H1 (cell line): Measurements from ENCODE around the gene ABL2. TPM values are rescaled to one million over a fixed set of nuclear protein-coding genes. Genes with fewer than 3 reads are reported as not detected.

Experiments
- CTCF ChIA-PET: fragments of 300-600 bp; sonication (Branson Sonifier 250); formaldehyde crosslinking; loops from one replicate; lab custom pipeline; 2021; ENCODE audit not compliant: partially characterized antibody; lab: Charles Lee
- POLR2A ChIA-PET: fragments of 300-600 bp; sonication (Branson Sonifier 250); formaldehyde crosslinking; loops from one replicate; lab custom pipeline; 2021; ENCODE audit warnings: inconsistent platforms; ENCODE audit not compliant: partially characterized antibody; lab: Charles Lee
- DNase-seq, 2 experiments: peaks; one replicate each; pipeline versions ENCODE4 v3.0.0 to v3.0.0-alpha.2; 2010 to 2022; ENCODE audit warnings: low spot score in 2 of 2, low read depth in 1 of 2, mixed read lengths in 1 of 2
- FAIRE-seq: peaks from 2 replicates; lab custom pipeline; 2011; peaks lifted over from hg19 to GRCh38; lab: Jason Lieb, UNC
- H2AFZ ChIP-seq: 2 replicates; pipeline ENCODE4 v1.8.1; 2012; ENCODE audit warnings: low read length, inconsistent platforms
- H2AK5ac ChIP-seq: 2 replicates; pipeline ENCODE4 v1.6.1; 2013; ENCODE audit warnings: low read depth, low read length
- H2BK120ac ChIP-seq: replicated peaks from 2 replicates; pipeline ENCODE3; 2013; ENCODE audit warnings: low read depth, low read length, inconsistent platforms
- H2BK12ac ChIP-seq: 2 replicates; pipeline ENCODE4 v1.6.1; 2013; ENCODE audit warnings: low read depth, low read length
- H2BK15ac ChIP-seq: 2 replicates; pipeline ENCODE4 v1.6.1; 2013; ENCODE audit warnings: low read length
- H2BK20ac ChIP-seq: 2 replicates; pipeline ENCODE4 v1.6.1; 2013; ENCODE audit warnings: low read length
- H2BK5ac ChIP-seq: 2 replicates; pipeline ENCODE4 v1.6.1; 2013; ENCODE audit warnings: low read depth, low read length
- H3K14ac ChIP-seq: 2 replicates; pipeline ENCODE4 v1.6.1; 2013; ENCODE audit warnings: inconsistent platforms; ENCODE audit not compliant: insufficient read length
- H3K18ac ChIP-seq: 2 replicates; pipeline ENCODE4 v1.6.1; 2013; ENCODE audit warnings: low read length; ENCODE audit errors: extremely low read depth
- H3K23ac ChIP-seq: 2 replicates; pipeline ENCODE4 v1.6.1; 2013; ENCODE audit warnings: inconsistent platforms; ENCODE audit not compliant: insufficient read length
- H3K23me2 ChIP-seq: 2 replicates; pipeline ENCODE4 v1.6.1; 2013; ENCODE audit warnings: low read depth, low read length
- H3K27ac ChIP-seq: 2 replicates; pipeline ENCODE4 v1.6.1; 2011; ENCODE audit warnings: low read depth, low read length, inconsistent platforms
- H3K27me3 ChIP-seq, 4 experiments: replicated peaks in 1 of 4; 1 replicate in 1 of 4; 2 replicates in 3 of 4; pipeline versions ENCODE4 v1.6.1 to v1.8.1; 2011 to 2013; ENCODE audit warnings: low read length in 3 of 4, mild to moderate bottlenecking in 3 of 4, inconsistent platforms in 2 of 4, mixed read lengths in 2 of 4, moderate library complexity in 1 of 4; ENCODE audit not compliant: control insufficient read depth in 3 of 4, insufficient read depth in 3 of 4; ENCODE audit errors: extremely low read depth in 1 of 4
- H3K36me3 ChIP-seq, 4 experiments: 2 replicates each; pipeline versions ENCODE4 v1.6.1 to v1.8.1; 2011 to 2013; ENCODE audit warnings: mild to moderate bottlenecking in 4 of 4, low read length in 3 of 4, moderate library complexity in 2 of 4, control low read depth in 1 of 4, inconsistent platforms in 1 of 4; ENCODE audit not compliant: insufficient read depth in 4 of 4, control insufficient read depth in 2 of 4
- H3K4ac ChIP-seq: replicated peaks from 2 replicates; pipeline ENCODE3; 2013; ENCODE audit warnings: low read length, low read depth, mixed read lengths, inconsistent platforms; ENCODE audit not compliant: insufficient read length
- H3K4me1 ChIP-seq, 4 experiments: replicated peaks in 1 of 4; 1 replicate in 1 of 4; 2 replicates in 3 of 4; pipeline versions ENCODE4 v1.6.1 to v1.8.1; 2011 to 2013; ENCODE audit warnings: low read length in 3 of 4, inconsistent platforms in 2 of 4, mixed read lengths in 1 of 4; ENCODE audit not compliant: insufficient read depth in 4 of 4, control insufficient read depth in 3 of 4
- H3K4me2 ChIP-seq, 2 experiments: 2 replicates each; pipeline versions ENCODE4 v1.6.1 to v1.8.1; 2011 to 2013; ENCODE audit warnings: low read depth in 2 of 2, low read length in 2 of 2, control low read depth in 1 of 2, inconsistent platforms in 1 of 2, mild to moderate bottlenecking in 1 of 2; ENCODE audit not compliant: insufficient read depth in 1 of 2
- H3K4me3 ChIP-seq, 4 experiments: fragments of 200-600, 300-600 bp in 1 of 4; sonication (generic), shearing (Covaris generic), sonication (Bioruptor Twin) in 1 of 4; 2 replicates each; pipeline versions ENCODE4 v1.5.1 to v1.8.1; 2011 to 2016; ENCODE audit warnings: low read length in 4 of 4, low read depth in 3 of 4, control low read depth in 2 of 4, inconsistent platforms in 2 of 4, mild to moderate bottlenecking in 2 of 4, mixed read lengths in 1 of 4, moderate library complexity in 1 of 4; ENCODE audit not compliant: insufficient read depth in 2 of 4; ENCODE audit errors: extremely low read depth in 1 of 4
- H3K56ac ChIP-seq: replicated peaks from 2 replicates; pipeline ENCODE3; 2013; ENCODE audit warnings: low read depth, mild to moderate bottlenecking, mixed read lengths, low read length, inconsistent platforms; ENCODE audit not compliant: insufficient read length
- H3K79me1 ChIP-seq: 2 replicates; pipeline ENCODE4 v1.6.1; 2013; ENCODE audit warnings: low read depth, low read length, control low read depth
- H3K79me2 ChIP-seq, 2 experiments: 2 replicates each; pipeline versions ENCODE4 v1.6.1 to v1.8.1; 2012 to 2013; ENCODE audit warnings: low read length in 2 of 2, mild to moderate bottlenecking in 2 of 2, inconsistent platforms in 1 of 2; ENCODE audit not compliant: insufficient read depth in 2 of 2, control insufficient read depth in 1 of 2
- H3K9ac ChIP-seq, 4 experiments: replicated peaks in 1 of 4; 1 replicate in 1 of 4; 2 replicates in 3 of 4; pipeline versions ENCODE4 v1.6.1 to v1.8.1; 2011 to 2013; ENCODE audit warnings: low read depth in 3 of 4, low read length in 3 of 4, control low read depth in 2 of 4, mild to moderate bottlenecking in 2 of 4, moderate library complexity in 2 of 4, inconsistent platforms in 1 of 4; ENCODE audit errors: extremely low read depth in 1 of 4
- H3K9me3 ChIP-seq, 2 experiments: 2 replicates each; pipeline versions ENCODE4 v1.6.1 to v1.8.1; 2012 to 2013; ENCODE audit warnings: mild to moderate bottlenecking in 2 of 2, moderate library complexity in 2 of 2, control low read depth in 1 of 2, inconsistent platforms in 1 of 2, low read depth in 1 of 2, low read length in 1 of 2, mixed read lengths in 1 of 2; ENCODE audit not compliant: insufficient read depth in 2 of 2
- H4K20me1 ChIP-seq, 2 experiments: replicated peaks in 1 of 2; 2 replicates each; pipeline versions ENCODE3 to v1.8.1; 2011 to 2013; ENCODE audit warnings: inconsistent platforms in 2 of 2, low read length in 2 of 2, mild to moderate bottlenecking in 1 of 2; ENCODE audit not compliant: insufficient read depth in 2 of 2, control insufficient read depth in 1 of 2
- H4K5ac ChIP-seq: 2 replicates; pipeline ENCODE4 v1.6.1; 2013; ENCODE audit warnings: low read length, low read depth, mixed read lengths, inconsistent platforms; ENCODE audit not compliant: insufficient read length
- H4K8ac ChIP-seq: 2 replicates; pipeline ENCODE4 v1.8.0; 2013; ENCODE audit warnings: mild to moderate bottlenecking, moderate library complexity, low read length, inconsistent platforms; ENCODE audit not compliant: insufficient read depth; ENCODE audit errors: extremely low read depth
- H4K91ac ChIP-seq: replicated peaks from 2 replicates; pipeline ENCODE3; 2013; ENCODE audit warnings: low read length, mixed read lengths, inconsistent platforms; ENCODE audit not compliant: insufficient read length
- KDM4A ChIP-seq: IDR thresholded peaks from one replicate; pipeline ENCODE4 v1.7.1; 2012; ENCODE audit warnings: low read depth, mild to moderate bottlenecking, moderate library complexity, low read length, inconsistent platforms; ENCODE audit not compliant: severe bottlenecking
- WGBS, 2 experiments: shearing (Covaris generic) in 1 of 2; methylation state at CpG; one replicate each; pipeline versions ENCODE4 v1.1.6 to v1.1.7; 2013 to 2015; ENCODE audit warnings: low lambda C conversion rate in 2 of 2, mixed read lengths in 2 of 2, inconsistent platforms in 1 of 2, low coverage in 1 of 2, missing lambda C conversion rate in 1 of 2; ENCODE audit not compliant: insufficient replicate concordance in 2 of 2, insufficient coverage in 1 of 2, insufficient read length in 1 of 2; ENCODE audit errors: extremely low coverage in 1 of 2, missing lambda C conversion rate in 1 of 2; 5-methylcytosine and 5-hydroxymethylcytosine counted together
- polyA plus RNA-seq, 7 experiments: library from polyadenylated mRNA; depleted of rRNA in 3 of 7; stranded (reverse) in 5 of 7; unstranded in 2 of 7; fragments of >200 nt in 5 of 7; fragments of 200-250 nt in 2 of 7; gene quantifications; 1 replicate in 5 of 7; 2 replicates in 1 of 7; 4 replicates in 1 of 7; pipeline versions ENCODE4 v1.2.1 to v1.2.3, GENCODE V29; 2011 to 2013; ENCODE audit warnings: missing spikeins in 2 of 7, mixed read lengths in 2 of 7
- total RNA-seq: library from RNA; stranded (reverse); fragmentation: NEBNext Ultra II Directional; extraction: Animal tissue kit (Norgen Biotek cat#: 25700); gene quantifications from 2 replicates; pipeline ENCODE4 v1.2.1, GENCODE V29; 2021

ABL2 gene
- total and polyA plus RNA-seq, 2 of the 8 experiments (the other 6 are each of a cell fraction or from before 2014, with no cell fraction given): 4.5 to 19.1 TPM

DNA sequence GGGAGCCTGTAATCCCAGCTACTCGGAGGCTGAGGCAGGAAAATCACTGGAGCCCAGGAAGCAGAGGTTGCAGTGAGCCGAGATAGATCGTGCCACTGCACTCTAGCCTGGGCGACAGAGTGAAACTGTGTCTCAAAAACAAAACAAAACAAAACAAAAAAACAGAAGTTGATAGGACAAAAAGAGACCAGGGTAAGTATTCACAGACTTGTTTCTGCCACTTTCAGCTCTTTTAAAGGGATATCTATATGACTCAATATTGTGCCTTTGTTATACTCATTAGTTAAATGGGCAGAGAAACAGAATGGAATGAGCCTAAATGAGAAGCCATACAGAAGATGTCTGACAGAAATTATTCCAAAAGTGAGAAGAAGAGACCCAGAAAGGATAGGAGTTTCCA lies 23.1 kb upstream of the ABL2 start:
- H4K20me1 ChIP-seq: no peaks in the 10 kb centered on the region
- no peak overlapping the region for H3K4ac ChIP-seq
- CTCF ChIA-PET: interaction anchor here (0.6 to 2.0 kb wide), 12 partner anchors 10 to 560 kb away, joined by 3 to 9 read pairs (median 4); partner anchors contain the start of gene SOAT1
- H3K23me2 ChIP-seq: no peaks in the 10 kb centered on the region
- H3K27ac ChIP-seq: no peak overlapping the region
- DNase-seq (no peak), FAIRE-seq (no peak)
- no peak overlapping the region for H4K91ac ChIP-seq
- H3K9me3 ChIP-seq: no peaks in the 10 kb centered on the region
- no peak overlapping the region for H2BK15ac ChIP-seq
- H2BK12ac ChIP-seq: no peak overlapping the region
- H3K4me2 ChIP-seq: no peak overlapping the region
- no peak overlapping the region for H3K4me3 ChIP-seq
- H3K79me2 ChIP-seq: no peaks in the 10 kb centered on the region
- no peaks in the 10 kb centered on the region for H3K36me3 ChIP-seq
- H2BK5ac ChIP-seq: no peak overlapping the region
- POLR2A ChIA-PET: no interaction called here
- H3K27me3 ChIP-seq: no peaks in the 10 kb centered on the region
- H4K5ac ChIP-seq: no peak overlapping the region
- H2AFZ ChIP-seq: no peak overlapping the region
- H2BK120ac ChIP-seq: no peak overlapping the region
- no peak overlapping the region for H3K23ac ChIP-seq
- no peak overlapping the region for H3K56ac ChIP-seq
- no peak overlapping the region for H3K18ac ChIP-seq
- H2BK20ac ChIP-seq: no peak overlapping the region
- H3K4me1 ChIP-seq: no peaks in the 10 kb centered on the region
- no peak overlapping the region for H2AK5ac ChIP-seq
- no peak overlapping the region for H4K8ac ChIP-seq
- H3K14ac ChIP-seq: no peak overlapping the region
- 82% methylated on average over 4 of the region's 4 CpGs; no CpG with 5 or more reads in 1 of the 2 experiments for WGBS, 2 experiments
- H3K9ac ChIP-seq: no peak overlapping the region
- no peaks in the 10 kb centered on the region for H3K79me1 ChIP-seq
- TF ChIP-seq KDM4A: no peak
